ENCODE measurements around the gene PRKAG1. TPM values are rescaled to one million over a fixed set of nuclear protein-coding genes. Genes with fewer than 3 reads are reported as not detected.
A peak's percentile ranks its signal among the peaks of the same experiment; 100 is the strongest.

Gene PRKAG1
- total RNA-seq, 2 donors from 2014 or later, result 70.2 to 72.2 TPM

DNA sequence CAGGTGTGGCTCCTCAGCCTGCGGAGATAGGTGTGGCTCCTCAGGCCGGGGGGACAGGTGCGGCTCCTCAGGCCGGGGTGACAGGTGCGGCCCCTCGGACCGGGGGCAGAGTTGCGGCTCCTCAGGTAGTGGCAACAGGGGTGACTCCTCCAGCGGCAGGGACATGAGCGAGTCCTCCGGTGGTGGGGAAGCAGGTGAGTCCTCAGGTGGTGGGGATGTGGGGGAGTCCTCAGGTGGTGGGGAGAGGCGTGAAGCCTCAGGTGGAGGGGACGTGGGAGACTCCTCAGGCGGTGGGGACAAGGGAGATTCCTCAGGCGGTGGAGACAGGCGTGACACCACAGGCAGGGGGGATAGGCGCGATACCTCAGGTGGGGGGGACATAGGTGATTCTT is 32.8 kb upstream of the PRKAG1 start:
- no peak for DNase-seq
- intact Hi-C loops (cut with DNase I), result no loop called here

DNA sequence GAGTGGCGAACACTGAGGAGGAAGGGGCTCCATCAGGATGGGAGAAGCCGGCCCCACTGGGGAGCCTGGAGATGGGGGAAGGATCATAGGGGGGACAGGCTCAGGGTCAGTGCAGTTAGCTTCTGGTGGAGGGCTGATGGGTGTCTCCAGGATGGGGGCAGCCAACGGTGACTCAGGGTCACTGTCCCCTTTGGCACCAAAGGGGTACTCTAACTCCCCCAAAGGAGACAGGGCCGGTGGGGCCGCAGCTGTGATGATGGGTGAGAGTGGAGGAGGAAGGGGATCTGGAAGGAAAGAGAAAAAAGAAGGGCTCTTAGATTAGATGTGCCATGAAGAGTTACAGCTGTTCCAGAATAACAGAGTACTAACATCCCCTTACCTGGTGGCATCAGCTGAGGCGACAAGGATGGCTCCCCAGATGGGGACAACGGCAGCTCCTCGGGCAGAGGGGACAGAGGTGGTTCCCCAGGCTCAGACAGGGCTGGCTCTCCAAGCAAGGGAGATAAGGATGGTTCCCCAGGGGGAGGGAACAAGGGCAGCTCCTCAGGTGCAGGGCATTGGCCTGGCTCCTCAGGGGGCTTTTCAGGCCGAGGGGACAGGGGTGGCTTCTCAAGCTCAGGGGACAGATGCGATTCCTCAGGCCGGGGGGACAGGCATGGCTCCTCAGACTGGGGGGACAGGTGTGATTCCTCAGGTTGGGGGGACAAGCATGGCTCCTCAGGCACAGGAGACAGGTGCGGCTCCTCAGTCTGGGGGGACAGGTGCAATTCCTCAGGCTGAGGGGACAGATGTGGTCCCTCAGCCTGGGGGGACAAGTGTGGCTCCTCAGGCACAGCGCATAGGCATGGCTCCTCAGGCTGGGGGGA is 32.2 kb upstream of the PRKAG1 start:
- DNase-seq (no peak), ATAC-seq (no peak)
- intact Hi-C loops (cut with DNase I), result no loop called here

More for the DNA sequence above, 32.8 kb upstream of the PRKAG1 start:
- ATAC-seq, result no peak

DNA sequence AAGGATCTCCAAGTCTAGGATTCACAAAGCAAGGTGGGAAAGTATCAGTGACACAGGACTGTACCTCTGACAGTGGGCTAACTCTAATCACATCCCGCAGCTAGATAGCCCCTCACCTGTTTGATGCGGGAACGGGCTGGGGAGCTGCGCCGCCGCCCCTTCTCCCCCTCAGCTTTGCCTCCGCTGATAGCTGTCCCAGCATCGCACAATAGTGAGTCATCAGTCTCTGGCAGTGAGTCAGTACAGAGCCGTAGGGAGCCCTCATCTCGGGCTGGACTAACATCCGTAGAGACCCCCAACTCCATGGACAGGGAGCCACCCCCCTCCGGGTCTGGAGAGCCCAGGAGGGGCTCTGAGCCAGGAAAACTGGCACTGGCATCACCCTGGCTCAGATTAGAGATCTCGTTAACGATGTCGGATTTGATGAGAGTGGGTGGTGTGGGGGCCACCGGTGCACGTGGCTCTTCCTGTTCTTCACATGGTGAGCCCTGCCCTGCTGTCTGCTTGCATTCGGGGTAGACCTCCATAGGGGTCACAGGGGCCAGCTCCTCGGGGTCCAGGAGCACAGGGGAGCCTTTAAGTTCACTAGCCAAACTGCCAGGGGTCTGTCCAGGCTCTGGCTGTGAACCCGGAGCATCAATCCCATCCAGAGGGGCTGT is 31.1 kb upstream of the PRKAG1 start:
- ATAC-seq (peak in 1 of 2 donors; percentile 48), DNase-seq (no peak)
- intact Hi-C loops (cut with DNase I), result no loop called here

DNA sequence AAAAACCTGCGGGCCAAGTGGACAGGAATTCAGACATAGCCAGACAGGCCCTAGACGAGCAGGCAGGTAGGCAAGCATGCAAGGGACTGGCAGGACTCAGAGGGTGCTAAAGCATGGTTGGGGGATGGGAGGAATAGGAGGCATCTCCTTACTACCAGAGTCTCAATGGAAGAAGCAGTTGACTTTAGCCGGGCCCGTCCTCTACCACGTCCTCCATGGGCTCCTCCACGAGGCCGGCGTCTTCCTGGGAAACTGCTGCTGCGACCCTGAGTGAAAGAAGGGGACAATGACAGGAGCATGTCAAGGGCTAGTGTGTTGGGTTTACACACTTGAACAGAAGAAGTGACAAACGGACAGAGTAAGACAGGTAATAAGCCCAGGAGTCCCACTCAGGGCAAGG is 30.4 kb upstream of the PRKAG1 start:
- no peak for DNase-seq
- intact Hi-C loops (cut with DNase I), result no loop called here
- no peak for ATAC-seq

DNA sequence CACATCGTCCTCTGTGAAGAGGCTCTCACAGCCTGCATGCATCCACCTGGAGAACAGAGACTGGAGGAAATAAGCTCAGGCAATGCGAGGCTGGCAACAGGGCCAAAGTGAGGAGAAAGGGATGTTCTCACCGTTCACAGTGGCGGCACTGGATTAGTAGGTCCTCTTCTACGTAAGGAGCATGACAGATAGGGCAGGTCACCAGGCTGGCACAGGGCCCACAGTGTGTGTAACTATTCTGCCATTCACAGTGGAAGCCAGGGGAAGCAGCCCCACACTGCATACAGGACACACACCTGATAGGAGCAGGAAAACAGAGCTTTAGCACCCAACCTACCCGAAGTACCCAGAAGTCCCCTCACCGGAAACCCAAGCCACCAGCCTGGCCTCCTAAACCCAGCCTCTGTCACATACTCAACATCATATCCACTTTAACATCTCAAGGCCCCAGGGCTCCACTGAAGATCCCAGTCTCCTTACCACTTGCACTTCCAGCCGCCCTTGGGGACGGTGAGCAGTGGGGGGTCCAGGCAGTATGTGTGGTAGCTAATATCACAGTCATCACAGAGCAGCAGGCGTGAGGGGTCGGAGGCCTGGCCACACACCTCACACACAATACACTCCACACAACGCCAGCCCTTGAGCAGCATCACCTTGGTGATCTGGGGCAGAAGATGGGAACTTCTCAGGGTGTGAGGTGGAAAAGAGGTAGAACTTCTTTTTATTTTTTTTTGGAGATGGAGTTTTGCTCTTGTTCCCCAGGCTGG is 27.7 kb upstream of the PRKAG1 start:
- DNase-seq (peak; percentile 20), ATAC-seq (peak in 1 of 2 donors; percentile 15)
- intact Hi-C loops (cut with DNase I), result no loop called here

DNA sequence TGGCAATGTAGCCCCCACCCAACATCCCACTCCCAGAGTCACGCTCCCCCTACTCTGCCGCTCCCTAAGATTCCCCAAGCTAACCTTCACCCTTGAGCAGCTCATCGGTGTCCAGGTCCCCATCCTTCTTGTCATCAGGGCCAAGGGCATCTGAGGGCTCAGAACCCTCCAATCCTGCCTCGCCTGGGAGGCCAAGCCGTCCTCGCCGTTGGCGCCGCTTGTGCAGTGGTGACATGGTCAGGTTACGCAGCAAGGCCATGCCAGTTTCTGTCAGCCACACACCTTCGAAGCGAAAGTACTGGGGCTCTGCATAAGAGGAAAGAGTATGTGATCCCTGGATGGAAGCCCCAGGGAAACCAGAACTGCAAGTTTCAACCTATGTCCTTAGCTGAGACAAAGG is 26.1 kb upstream of the PRKAG1 start:
- intact Hi-C loops (cut with DNase I), result no loop called here
- DNase-seq (no peak), ATAC-seq (no peak)

DNA sequence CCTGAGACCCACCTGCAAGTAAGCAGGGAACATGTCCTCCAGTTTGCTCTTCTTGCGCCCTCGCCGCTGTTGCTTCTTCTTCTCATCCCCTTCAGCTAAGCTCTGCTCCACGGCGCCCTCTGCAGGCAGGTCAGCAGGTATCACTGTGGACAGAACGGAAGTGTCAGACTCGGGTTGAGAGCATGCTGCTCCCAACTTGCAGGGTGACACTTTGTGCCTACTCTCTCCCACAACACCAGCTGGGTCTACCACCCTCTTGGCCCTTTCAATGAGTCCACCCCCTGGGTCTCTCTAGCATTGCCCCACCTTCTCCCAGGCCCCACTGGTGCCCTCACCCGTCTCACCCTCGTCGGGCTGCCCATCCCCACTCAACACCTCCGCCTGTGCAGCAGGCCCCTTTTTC is 25.3 kb upstream of the PRKAG1 start:
- DNase-seq, result peak; percentile 59
- ATAC-seq, result peak in 1 of 2 donors; percentile 13
- intact Hi-C loops (cut with DNase I), result no loop called here

DNA sequence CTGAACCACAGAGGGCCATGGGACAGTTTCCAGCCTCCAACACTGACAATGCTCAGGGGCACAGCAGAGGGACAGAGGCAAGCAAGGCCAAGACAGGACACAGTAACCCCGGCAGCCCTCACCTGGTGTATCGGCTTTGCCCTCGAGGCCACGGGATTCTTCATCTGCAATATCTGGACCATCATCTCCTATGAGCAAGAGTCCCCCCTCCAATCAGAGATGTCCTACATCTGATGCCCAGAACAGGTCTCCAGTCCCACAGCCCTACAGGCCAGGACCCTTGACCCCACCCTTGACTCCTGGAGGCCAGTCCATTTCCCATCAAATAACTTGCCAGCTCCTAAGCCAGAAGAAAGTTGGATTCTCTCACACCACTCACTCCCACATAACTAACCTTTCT is 24.7 kb upstream of the PRKAG1 start:
- intact Hi-C loops (cut with DNase I), result no loop called here
- ATAC-seq (no peak), DNase-seq (no peak)

DNA sequence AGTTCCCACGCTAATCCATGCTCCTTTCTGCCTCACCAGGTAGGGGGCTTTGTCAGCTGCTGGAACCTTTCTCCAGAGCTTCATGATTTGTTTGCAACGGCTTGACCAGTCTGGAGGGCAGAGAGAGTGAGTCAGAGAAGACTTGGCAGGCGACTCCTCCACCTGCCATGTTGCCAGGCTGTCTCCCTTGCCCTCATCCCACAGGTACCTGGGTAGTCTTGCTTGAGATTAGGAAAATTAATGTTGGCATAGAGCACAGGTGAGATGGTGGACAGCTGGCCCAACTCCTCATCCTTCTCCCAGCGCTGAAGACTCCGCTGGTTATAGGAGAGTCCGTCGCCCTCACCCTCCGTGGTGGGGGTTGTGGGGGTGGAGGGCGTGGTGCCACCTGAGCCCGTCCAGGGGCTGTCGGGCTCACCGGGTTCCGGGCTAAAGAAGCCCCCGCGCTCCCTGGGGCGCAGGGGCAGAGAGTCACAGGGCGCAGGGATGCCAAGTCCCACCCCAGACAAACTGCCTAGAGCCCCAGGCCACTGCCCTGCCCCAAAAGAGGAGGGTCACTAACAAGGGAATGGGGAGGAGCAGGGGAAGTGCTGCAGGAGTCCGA is 23.4 kb upstream of the PRKAG1 start:
- no peak for DNase-seq
- intact Hi-C loops (cut with DNase I), result no loop called here
- no peak for ATAC-seq

DNA sequence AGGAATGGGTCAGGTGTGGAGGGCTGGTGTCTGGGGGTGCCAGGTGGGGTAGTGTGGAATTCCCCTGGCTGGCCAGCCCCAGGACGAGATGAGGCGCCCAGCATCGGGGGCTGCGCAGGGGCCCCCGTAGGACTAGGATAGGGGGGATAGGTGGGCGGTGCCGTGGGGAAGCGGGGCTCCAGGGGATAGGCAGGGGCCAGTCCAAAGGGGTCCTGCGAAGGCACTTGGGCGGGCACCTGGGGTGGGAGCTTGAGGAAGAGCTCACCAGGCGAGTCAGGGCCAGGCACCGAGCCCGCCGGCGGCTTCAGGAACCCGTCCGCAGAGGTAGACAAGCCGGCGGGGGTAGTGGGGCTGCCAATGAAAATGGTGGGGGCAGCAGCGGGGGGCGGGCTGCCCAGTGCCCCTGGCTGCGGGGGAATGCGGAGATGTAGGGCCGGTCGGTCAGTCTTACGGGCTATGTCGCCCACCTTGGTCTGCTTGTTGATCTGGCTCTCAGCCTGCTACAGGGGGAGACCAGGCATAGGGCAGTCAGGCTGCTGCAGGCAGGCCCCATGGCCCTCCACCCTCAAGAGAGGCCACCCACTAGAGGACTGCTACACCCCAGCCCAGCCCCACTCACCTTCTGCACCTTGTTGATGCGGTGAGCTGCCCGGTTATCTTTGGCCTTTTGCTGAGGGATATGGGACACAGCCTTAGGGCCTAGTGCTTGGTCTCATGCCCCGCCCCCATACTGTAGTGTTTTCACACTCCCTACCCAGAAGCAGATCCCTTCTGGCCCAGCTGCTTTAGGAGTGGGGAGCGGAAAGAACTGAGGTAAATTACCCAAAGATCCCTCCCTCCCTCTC is 22.7 kb upstream of the PRKAG1 start:
- intact Hi-C loops (cut with DNase I), result no loop called here
- ATAC-seq (no peak), DNase-seq (no peak)

DNA sequence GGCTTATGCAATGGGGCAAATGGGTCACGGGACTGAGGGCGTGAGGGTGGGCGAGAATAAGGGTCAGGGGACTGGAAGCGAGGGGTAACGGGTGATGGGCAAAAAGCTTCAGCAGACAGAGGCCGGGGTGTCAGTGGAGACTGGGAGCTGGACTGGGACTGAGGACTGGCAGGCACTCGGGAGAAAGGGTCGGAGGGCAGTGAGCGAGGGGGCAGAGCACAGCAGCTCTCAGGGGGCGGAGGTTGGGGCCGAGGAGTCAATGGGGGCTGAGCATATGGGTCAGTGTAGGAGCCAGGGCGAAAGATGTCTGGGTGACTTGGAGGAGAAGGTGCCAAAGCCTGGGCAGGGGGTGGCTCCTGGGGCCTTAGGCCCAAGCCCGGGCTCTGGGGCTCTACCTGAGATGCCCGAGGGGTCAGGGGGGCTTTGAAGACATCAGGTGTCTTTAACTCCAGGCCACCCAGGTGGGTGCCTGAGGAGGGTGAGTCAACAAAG is 21.8 kb upstream of the PRKAG1 start:
- no peak for ATAC-seq
- intact Hi-C loops (cut with DNase I), result no loop called here
- no peak for DNase-seq

DNA sequence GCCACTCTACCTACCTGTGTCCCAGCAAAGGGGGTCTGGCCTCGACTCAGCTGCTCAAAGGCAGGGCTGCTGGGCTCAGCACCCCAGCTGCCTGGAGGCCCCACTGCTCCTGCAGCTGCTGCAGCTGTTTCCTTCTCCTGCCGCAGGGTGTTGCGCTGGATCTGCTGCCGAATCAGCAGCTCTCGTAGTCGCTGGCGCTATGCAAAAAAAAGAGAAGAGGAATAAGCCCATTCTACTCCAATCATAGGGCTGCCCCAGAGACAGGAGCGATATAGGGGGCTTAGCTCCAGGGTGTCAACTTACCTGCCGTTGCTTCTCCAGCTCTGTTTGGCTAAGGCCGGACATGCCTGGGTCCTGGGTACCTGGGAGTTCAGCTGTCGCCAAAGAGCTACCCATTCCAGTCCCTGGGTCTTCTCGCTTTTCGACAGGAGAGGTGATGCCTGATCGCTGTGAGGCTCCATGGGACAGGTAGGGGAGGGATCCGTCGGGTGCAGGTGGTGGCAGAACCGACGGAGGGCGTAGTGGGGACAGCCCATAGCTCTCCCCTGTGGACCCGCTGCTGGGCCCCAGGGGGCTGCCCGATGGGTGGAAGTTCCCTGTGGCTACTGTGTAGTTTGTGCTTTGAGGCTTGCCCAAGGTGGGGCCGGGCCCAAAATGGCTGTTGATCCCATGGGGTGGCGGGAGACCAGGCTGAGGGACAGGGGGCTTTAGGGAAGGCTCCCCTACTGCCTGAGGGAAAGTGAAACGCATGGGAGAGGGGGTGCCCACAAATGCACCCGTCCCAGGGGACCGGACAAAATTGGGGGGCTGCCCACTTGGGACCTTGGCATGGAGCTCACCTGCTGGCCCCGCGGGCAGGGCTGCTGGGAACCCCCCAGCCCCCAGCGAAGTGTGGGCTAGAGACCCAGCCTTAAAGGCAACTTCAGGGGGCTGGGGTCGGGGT is 21.1 kb upstream of the PRKAG1 start:
- intact Hi-C loops (cut with DNase I), result no loop called here
- no peak for DNase-seq
- ATAC-seq, result no peak

DNA sequence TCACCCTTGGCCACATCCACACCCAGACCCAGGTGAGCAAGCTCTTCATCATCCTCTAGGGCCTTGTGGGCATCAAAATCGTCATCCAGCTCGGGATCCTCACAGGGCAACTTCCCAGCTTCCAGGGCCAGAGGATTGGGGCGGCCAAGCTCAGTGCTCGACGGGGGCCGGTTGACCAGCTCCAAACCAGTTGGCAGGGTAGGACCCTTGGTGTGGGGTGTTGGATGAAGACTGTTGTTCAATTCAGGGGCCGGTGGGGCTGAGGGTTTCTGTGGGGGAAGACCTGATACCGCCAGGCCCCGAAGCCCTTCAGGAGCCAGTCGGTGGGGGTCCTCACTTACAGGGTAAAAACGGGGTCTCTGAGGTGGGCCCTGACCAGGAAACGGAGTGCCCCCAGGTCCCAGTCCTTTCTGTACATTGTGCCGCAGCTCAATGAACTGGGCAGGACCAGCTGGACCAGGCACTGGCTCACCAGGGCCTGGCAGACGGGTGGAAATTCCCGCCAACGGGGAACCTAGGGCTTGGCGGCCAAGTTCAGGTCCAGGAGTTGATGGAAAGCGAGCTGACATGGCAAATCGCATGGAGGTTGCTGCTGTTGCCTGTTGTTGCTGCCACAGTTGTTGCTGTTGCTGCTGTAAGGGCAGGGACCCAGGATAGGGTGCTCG is 19.8 kb upstream of the PRKAG1 start:
- intact Hi-C loops (cut with DNase I), result no loop called here
- DNase-seq (no peak), ATAC-seq (no peak)

DNA sequence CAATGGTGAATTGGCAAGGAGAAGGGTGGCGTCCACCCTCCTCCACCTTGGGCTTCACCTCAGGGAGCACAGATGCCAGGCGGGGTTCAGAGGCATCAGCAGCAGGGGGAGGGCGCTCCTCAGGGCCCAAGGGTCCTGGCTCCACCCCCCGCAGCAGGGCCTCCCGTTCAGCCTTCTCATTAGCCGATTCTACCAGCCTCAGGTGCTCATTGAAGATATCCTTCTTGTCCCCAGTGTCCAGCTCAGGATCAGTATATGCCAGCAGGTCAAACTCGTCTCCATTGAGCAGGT is 19.3 kb upstream of the PRKAG1 start:
- DNase-seq, result no peak
- intact Hi-C loops (cut with DNase I), result no loop called here
- ATAC-seq, result no peak

DNA sequence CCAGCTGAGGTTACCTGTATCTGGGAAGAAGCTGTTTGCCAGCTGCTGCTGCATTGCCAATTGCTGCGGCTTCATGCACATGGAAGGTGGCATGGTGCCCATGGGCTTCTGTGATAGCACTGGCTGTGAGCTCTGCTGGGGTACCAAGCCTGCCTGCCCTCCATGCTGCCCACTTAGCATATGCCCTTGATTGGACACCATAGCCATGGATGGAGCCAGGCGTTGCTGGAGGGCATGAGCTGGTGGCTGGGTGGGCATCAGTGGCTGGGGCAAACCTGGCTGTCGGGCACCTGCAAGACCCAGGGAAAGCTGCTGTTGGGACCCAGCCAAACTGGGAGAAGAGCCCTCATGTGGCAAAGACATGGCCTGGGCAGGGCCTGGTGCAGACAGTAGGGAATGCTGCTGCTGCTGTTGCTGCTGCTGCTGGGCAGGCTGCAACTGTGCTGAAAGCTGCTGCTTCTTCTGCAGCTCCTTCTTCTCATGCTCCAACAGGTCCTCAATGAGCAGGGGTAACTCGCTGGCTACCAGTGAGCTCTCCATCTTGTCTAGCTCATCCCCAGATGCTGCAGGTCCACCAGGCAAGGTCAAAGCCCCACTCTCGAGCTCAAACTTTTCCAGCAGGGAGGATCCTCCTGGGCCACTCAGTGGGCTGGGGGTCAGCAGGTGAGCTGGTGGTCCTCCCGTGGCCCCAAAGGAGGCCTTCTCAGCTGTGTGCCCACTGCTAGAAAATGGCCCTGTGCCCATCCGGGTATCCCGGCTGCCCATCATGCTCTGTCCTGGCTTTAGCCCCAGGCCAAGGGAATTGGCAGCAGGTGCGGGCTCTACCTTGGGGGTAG is 18.8 kb upstream of the PRKAG1 start:
- intact Hi-C loops (cut with DNase I), result no loop called here
- no peak for DNase-seq
- no peak for ATAC-seq

DNA sequence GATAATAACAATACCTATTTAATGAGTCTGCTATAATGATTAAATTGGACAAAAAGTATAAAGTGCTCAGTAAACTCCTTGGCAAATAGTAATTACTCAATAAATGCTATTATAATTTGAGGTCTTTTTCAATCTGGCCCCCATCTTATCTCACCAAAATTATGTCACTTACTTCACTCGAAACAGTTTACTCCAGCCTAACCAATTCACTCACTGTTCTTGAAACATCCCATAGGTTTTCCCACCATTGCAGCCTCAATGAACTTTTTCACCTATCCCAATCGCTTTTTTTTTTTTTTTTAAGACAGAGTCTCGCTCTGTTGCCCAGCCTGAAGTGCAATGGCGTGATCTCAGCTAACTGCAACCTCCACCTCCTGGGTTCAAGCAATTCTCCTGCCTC is 17.5 kb upstream of the PRKAG1 start:
- ATAC-seq (no peak), DNase-seq (no peak)
- intact Hi-C loops (cut with DNase I), result no loop called here

DNA sequence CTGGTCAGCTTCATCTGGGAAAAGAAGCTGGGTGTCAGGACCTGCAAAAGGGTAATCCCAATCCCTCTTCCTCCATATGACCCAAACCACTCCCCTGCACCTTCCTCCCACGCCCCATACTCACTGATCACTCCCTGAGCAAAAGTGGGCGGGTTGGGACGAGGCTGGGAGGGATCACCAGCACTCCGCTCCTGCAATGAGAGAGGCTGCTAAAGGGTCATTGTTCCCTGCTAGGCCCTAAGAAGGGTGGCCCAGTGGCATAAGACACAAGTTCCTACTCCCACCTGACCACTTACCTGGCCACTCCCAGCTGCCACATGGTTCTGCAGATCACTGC is 15.7 kb upstream of the PRKAG1 start:
- intact Hi-C loops (cut with DNase I), result no loop called here
- ATAC-seq, result no peak
- no peak for DNase-seq

All from left cardiac atrium (tissue), 4 donors.